Thoracic aorta (tissue), 2 donors: ENCODE data around the gene CCDC183. TPM values are rescaled to one million over a fixed set of nuclear protein-coding genes. Genes with fewer than 3 reads are reported as not detected.
"Not testable (repeated sequence)": the region's sequence is repeated elsewhere in the genome, so short reads cannot be mapped to it uniquely, and the experiment has no call there.

ENCODE experiments used
- ATAC-seq: fragments of 150-250 bp; one replicate; pipeline ENCODE4 v1.8.0; 2017; ENCODE audit warnings: low read depth; ENCODE audit not compliant: insufficient number of reproducible peaks, low FRiP score
- DNase-seq: peaks from one replicate; pipeline ENCODE4 v3.0.0-alpha.2; 2020; ENCODE audit warnings: low spot score
- H3K27ac ChIP-seq, 2 donors: fragments of 200-600 bp; sonication (generic); 1 replicate in 1 of 2; 2 replicates in 1 of 2; pipeline ENCODE4 v1.5.1; 2016; ENCODE audit warnings: mild to moderate bottlenecking in 2 of 2, moderate library complexity in 2 of 2
- H3K27me3 ChIP-seq: fragments of 200-600 bp; sonication (generic); replicated peaks from 2 replicates; pipeline ENCODE4 v1.6.0; 2016; ENCODE audit warnings: mild to moderate bottlenecking; ENCODE audit not compliant: insufficient read depth
- H3K36me3 ChIP-seq: fragments of 200-600 bp; sonication (generic); one replicate; pipeline ENCODE4 v1.5.1; 2016
- H3K4me1 ChIP-seq, 2 donors: fragments of 200-600 bp; sonication (generic); 1 replicate in 1 of 2; 2 replicates in 1 of 2; pipeline versions ENCODE4 v1.5.1 to v1.6.0; 2016; ENCODE audit warnings: low read depth in 2 of 2, mild to moderate bottlenecking in 1 of 2; ENCODE audit not compliant: control insufficient read depth in 1 of 2
- H3K4me3 ChIP-seq: fragments of 200-600 bp; sonication (generic); 2 replicates; pipeline ENCODE4 v1.5.1; 2016; ENCODE audit warnings: mild to moderate bottlenecking
- H3K9me3 ChIP-seq: fragments of 200-600 bp; sonication (generic); 2 replicates; pipeline ENCODE4 v1.5.1; 2016
- CTCF ChIP-seq: fragments of 200-600 bp; sonication (generic); IDR thresholded peaks from one replicate; pipeline ENCODE4 v1.5.1; 2019; ENCODE audit warnings: antibody characterized with exemption
- total RNA-seq, 2 donors: library from RNA; depleted of rRNA; stranded (reverse); fragments of >200 nt; gene quantifications; one replicate each; pipeline versions ENCODE4 v1.1.0 to v1.2.3, GENCODE V29; 2016

Gene CCDC183
- total RNA-seq, 2 donors from 2014 or later: 0.68 to 0.71 TPM

GRCh38 chr9:136835162-136835931, 39.2 kb downstream of the CCDC183 start:
- Histone ChIP-seq H3K9me3 (no peaks in the 10 kb centered on the region), H3K27ac (no peak overlapping the region), H3K27me3 (no peaks in the 10 kb centered on the region), H3K4me3 (no peak overlapping the region), H3K36me3 (peaks cover 16% of the 10 kb centered on the region), H3K4me1 (no peaks in the 10 kb centered on the region)
- no peak for TF ChIP-seq CTCF
- ATAC-seq: no peak
- no peak for DNase-seq

- Histone ChIP-seq H3K4me1 (peaks cover 0 to 3% of the 10 kb centered on the region in 2 donors), H3K27me3 (no peaks in the 10 kb centered on the region), H3K27ac (no peak overlapping the region), H3K9me3 (no peaks in the 10 kb centered on the region), H3K4me3 (no peak overlapping the region), H3K36me3 (peaks cover 9% of the 10 kb centered on the region)
- TF ChIP-seq CTCF: no peak
- DNase-seq (no peak), ATAC-seq (no peak)
Measured at GRCh38 chr9:136835932-136836904, 40.1 kb downstream of the CCDC183 start.

GRCh38 chr9:136837146-136837855, 41.2 kb downstream of the CCDC183 start:
- peaks cover 0 to 11% of the 10 kb centered on the region in 2 donors for H3K4me1 ChIP-seq
- H3K27me3 ChIP-seq: no peaks in the 10 kb centered on the region
- no peak overlapping the region for H3K4me3 ChIP-seq
- peaks cover 8% of the 10 kb centered on the region for H3K36me3 ChIP-seq
- TF ChIP-seq CTCF: no peak
- no peak for ATAC-seq
- H3K9me3 ChIP-seq: no peaks in the 10 kb centered on the region
- H3K27ac ChIP-seq: no peak overlapping the region
- no peak for DNase-seq

DNA sequence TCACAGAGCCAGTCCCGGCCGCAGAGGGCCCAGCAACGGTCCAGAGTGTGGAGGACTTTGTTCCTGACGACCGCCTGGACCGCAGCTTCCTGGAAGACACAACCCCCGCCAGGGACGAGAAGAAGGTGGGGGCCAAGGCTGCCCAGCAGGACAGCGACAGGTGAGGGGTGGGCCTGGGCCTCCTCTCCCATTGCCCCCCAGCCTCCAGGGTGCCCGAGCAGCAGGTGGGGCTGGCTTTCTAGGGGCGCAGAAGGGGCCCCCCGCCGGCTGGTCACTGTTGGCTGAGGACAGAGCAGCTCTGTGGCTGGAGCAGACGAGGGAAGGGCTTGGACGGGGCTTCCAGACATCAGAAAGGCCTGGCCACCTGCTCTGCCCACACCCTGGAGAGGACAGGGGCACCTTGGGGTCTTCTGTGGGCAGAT, 41.7 kb downstream of the CCDC183 start:
- ATAC-seq, H3K27ac ChIP-seq, H3K9me3 ChIP-seq, H3K4me3 ChIP-seq, H3K36me3 ChIP-seq, DNase-seq, H3K27me3 ChIP-seq: not testable (repeated sequence)
- peaks cover 0 to 16% of the 10 kb centered on the region in 2 donors for H3K4me1 ChIP-seq

DNA sequence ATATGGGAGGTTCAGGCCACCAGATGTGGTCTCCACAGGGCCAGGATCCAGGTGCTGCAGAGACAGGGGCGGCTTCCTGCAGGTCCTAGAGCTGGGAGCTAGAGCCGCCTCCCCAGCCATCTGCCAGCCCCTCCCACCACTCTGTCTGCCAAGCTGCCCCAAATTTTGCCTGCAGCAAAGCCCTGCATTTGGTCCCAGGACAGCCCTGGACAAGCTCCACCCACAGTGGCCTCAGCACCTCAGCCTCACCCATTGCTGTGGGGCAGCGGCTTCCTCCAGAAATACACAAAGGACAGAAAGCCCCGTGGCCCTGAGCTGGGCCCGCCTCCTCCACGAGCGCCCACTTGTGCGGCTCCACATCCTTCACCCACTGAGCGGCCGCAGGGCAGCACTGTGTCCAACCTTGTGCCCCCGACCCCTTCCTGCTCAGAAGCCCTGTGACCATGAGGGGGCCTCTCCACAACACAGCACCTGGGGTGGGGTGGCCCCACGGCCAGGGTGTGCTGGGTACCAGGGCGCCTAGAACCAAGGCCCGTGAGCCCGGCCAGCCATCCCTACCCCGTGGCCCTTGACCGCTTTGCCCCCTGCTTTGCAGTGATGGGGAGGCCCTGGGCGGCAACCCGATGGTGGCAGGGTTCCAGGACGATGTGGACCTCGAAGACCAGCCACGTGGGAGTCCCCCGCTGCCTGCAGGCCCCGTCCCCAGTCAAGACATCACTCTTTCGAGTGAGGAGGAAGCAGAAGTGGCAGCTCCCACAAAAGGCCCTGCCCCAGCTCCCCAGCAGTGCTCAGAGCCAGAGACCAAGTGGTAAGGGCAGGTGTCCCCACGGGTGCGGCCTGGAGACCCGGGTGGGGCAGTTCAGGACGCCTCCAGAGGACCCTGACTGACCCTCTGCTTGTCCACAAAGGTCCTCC, 42.4 kb downstream of the CCDC183 start:
- H3K4me1 ChIP-seq: peaks cover 7 to 22% of the 10 kb centered on the region in 2 donors
- no peaks in the 10 kb centered on the region for H3K9me3 ChIP-seq
- H3K27ac ChIP-seq: no peak overlapping the region
- H3K4me3 ChIP-seq: no peak overlapping the region
- no peak for TF ChIP-seq CTCF
- H3K27me3 ChIP-seq: no peaks in the 10 kb centered on the region
- H3K36me3 ChIP-seq: peaks cover 8% of the 10 kb centered on the region
- DNase-seq (no peak), ATAC-seq (no peak)
